ENCODE data around the gene PAM.

DNA sequence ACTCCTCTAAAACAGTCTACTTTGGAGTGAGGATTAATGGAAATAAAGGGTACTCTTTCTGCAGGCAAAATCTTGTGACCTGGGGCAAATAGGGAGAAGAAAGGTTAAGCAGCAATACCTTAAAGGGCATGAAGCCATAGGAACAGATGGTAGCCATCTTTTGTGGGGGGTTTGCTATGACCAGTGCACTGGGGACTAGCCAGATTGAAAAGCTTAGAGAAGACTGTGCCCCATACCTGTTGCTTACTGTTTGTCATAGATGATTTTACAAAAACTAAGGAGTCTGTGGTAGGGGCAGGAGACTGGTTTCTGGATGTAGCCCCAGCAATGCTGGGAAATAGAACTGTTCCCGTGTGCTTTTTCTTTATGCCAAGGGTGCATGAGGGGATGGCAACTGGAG lies 58.6 kb downstream of the PAM start:
- TF ChIP-seq, protein P1, sequence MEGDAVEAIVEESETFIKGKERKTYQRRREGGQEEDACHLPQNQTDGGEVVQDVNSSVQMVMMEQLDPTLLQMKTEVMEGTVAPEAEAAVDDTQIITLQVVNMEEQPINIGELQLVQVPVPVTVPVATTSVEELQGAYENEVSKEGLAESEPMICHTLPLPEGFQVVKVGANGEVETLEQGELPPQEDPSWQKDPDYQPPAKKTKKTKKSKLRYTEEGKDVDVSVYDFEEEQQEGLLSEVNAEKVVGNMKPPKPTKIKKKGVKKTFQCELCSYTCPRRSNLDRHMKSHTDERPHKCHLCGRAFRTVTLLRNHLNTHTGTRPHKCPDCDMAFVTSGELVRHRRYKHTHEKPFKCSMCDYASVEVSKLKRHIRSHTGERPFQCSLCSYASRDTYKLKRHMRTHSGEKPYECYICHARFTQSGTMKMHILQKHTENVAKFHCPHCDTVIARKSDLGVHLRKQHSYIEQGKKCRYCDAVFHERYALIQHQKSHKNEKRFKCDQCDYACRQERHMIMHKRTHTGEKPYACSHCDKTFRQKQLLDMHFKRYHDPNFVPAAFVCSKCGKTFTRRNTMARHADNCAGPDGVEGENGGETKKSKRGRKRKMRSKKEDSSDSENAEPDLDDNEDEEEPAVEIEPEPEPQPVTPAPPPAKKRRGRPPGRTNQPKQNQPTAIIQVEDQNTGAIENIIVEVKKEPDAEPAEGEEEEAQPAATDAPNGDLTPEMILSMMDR (conservative IDR thresholded peaks at IDR 0.05; ENCODE audit: low read depth, low read length) = no peak
- no peak for TF ChIP-seq EZH2 (IDR thresholded peaks at IDR 0.05; ENCODE audit: low read length, unreplicated experiment)
- TF ChIP-seq EZH2phosphoT487 (IDR thresholded peaks at IDR 0.05; ENCODE audit: borderline replicate concordance, low read length) = no peak

Measured in PC-3 (cell line).